Caki2 (cell line): ENCODE results near the gene DCAF11. TPM values are rescaled to one million over a fixed set of nuclear protein-coding genes. Genes with fewer than 3 reads are reported as not detected.

ENCODE experiments used
- DNase-seq: peaks from one replicate; pipeline ENCODE4 v3.0.0-alpha.2; 2015; ENCODE audit warnings: low read depth
- in situ Hi-C: cut with HindIII; loops from 2 replicates; pipeline ENCODE4 v1.10.0; 2016; ENCODE audit warnings: low sequenced_read_pairs, low pct_unique_long_range_greater_than_20kb, mixed read lengths
- total RNA-seq: library from RNA; depleted of rRNA; stranded (reverse); fragments of >200 nt; shearing (Covaris generic); gene quantifications from 2 replicates; pipeline ENCODE4 v1.2.3, GENCODE V29; 2014; ENCODE audit warnings: low replicate concordance; rRNA removed

DCAF11 gene
- total RNA-seq, result 47.4 and 117 TPM in 2 replicates

GRCh38 chr14:24114532-24115421, at the start of gene DCAF11, which contains the start of gene NRL:
TSS of gene DCAF11 (plus strand) at chr14:24114777. CDS start at chr14:24115595, 818 bp downstream.
TSS of gene NRL (minus strand) at chr14:24114949. CDS start at chr14:24082848, 32,101 bp downstream.
- in situ Hi-C loops, result no loop called here
- DNase-seq, result peak; percentile 99

GRCh38 chr14:24064856-24065255, 49.7 kb upstream of the DCAF11 start:
- DNase-seq, result no peak
- in situ Hi-C loops, result no loop called here

GRCh38 chr14:24065408-24065807, 49.2 kb upstream of the DCAF11 start:
- in situ Hi-C loops, result no loop called here
- DNase-seq, result no peak

- in situ Hi-C loops, result no loop called here
- DNase-seq, result no peak
Observed at GRCh38 chr14:24066496-24067132, 48.0 kb upstream of the DCAF11 start.

GRCh38 chr14:24067133-24068082, 47.2 kb upstream of the DCAF11 start:
- no peak for DNase-seq
- in situ Hi-C loops, result no loop called here

- no peak for DNase-seq
- in situ Hi-C loops, result no loop called here
Observed at GRCh38 chr14:24068711-24069410, 45.7 kb upstream of the DCAF11 start.

- no peak for DNase-seq
- in situ Hi-C loops, result no loop called here
Observed at GRCh38 chr14:24069411-24069735, 45.2 kb upstream of the DCAF11 start.

GRCh38 chr14:24070285-24071143, 44.1 kb upstream of the DCAF11 start:
- in situ Hi-C loops, result no loop called here
- DNase-seq, result no peak

GRCh38 chr14:24071144-24071697, 43.4 kb upstream of the DCAF11 start, which contains the start of gene CPNE6:
TSS of gene CPNE6 (plus strand) at chr14:24071562. CDS start at chr14:24072937, 1,375 bp downstream.
- in situ Hi-C loops, result no loop called here
- no peak for DNase-seq

- DNase-seq, result no peak
- in situ Hi-C loops, result no loop called here
Observed at GRCh38 chr14:24071836-24072430, 42.6 kb upstream of the DCAF11 start.

GRCh38 chr14:24072436-24072835, 42.1 kb upstream of the DCAF11 start:
- DNase-seq, result no peak
- in situ Hi-C loops, result no loop called here

GRCh38 chr14:24072881-24073877, 41.4 kb upstream of the DCAF11 start:
- in situ Hi-C loops, result no loop called here
- DNase-seq, result no peak

GRCh38 chr14:24074625-24075484, 39.7 kb upstream of the DCAF11 start:
- in situ Hi-C loops, result no loop called here
- no peak for DNase-seq

GRCh38 chr14:24075485-24076301, 38.9 kb upstream of the DCAF11 start:
- in situ Hi-C loops, result no loop called here
- DNase-seq, result no peak
